ENCODE measurements around the gene SLC37A4.

- TF ChIP-seq CTCF (IDR thresholded peaks at IDR 0.05) (no peak), POLR2A (IDR thresholded peaks at IDR 0.05) (no peak)
Measured at GRCh38 chr11:118996926-118997626, 33.6 kb downstream of the SLC37A4 start.
